Measurements from ENCODE around the gene PPP1R37.
"Not testable (repeated sequence)": the region's sequence is repeated elsewhere in the genome, so short reads cannot be mapped to it uniquely, and the experiment has no call there.

Gene PPP1R37

DNA sequence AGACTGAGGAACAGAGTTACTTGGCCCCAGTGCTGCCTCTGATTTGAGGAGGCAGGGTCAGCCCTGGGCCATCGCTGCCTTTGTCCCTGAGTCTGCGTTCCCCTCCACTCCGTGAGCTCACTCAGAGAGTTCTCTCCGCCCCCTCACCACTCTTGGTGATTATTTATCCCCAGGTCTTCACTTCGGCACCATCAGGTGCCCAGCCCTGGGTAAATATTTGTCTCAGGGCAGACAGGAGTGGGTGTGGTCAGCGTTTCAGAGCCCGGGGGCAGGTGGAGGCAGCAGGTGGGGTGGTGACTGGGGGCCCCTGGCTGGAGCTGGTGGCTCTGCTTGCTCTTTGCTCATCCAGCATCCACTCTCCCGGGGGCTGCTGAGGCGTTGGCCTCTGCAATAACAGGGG, 20.6 kb downstream of the PPP1R37 start:
- peak overlapping the region; percentile 71 for H3K27ac ChIP-seq
- TF ChIP-seq, protein P1, sequence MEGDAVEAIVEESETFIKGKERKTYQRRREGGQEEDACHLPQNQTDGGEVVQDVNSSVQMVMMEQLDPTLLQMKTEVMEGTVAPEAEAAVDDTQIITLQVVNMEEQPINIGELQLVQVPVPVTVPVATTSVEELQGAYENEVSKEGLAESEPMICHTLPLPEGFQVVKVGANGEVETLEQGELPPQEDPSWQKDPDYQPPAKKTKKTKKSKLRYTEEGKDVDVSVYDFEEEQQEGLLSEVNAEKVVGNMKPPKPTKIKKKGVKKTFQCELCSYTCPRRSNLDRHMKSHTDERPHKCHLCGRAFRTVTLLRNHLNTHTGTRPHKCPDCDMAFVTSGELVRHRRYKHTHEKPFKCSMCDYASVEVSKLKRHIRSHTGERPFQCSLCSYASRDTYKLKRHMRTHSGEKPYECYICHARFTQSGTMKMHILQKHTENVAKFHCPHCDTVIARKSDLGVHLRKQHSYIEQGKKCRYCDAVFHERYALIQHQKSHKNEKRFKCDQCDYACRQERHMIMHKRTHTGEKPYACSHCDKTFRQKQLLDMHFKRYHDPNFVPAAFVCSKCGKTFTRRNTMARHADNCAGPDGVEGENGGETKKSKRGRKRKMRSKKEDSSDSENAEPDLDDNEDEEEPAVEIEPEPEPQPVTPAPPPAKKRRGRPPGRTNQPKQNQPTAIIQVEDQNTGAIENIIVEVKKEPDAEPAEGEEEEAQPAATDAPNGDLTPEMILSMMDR (conservative IDR thresholded peaks at IDR 0.05) = no peak

- TF ChIP-seq, protein P1 (conservative IDR thresholded peaks at IDR 0.05) = no peak
- peak overlapping the region; percentile 71 for H3K27ac ChIP-seq
These were observed 21.1 kb downstream of the PPP1R37 start for GRCh38 chr19:45114116-45114515.

GRCh38 chr19:45115809-45116615, 23.0 kb downstream of the PPP1R37 start:
- H3K27ac ChIP-seq = no peak overlapping the region
- TF ChIP-seq, protein P1 (conservative IDR thresholded peaks at IDR 0.05) = no peak

- TF ChIP-seq, protein P1 (conservative IDR thresholded peaks at IDR 0.05) = no peak
- H3K27ac ChIP-seq = 0 out of 2 replicates have a peak overlapping the region, but pooled peaks have one; percentile 16
These were observed 24.2 kb downstream of the PPP1R37 start for GRCh38 chr19:45117167-45117594.

- TF ChIP-seq, protein P1 (conservative IDR thresholded peaks at IDR 0.05) = no peak
- 0 out of 2 replicates have a peak overlapping the region, but pooled peaks have one; percentile 16 for H3K27ac ChIP-seq
These were observed 24.7 kb downstream of the PPP1R37 start for GRCh38 chr19:45117671-45118070.

GRCh38 chr19:45118106-45118505, 25.1 kb downstream of the PPP1R37 start:
- TF ChIP-seq, protein P1 (conservative IDR thresholded peaks at IDR 0.05) = no peak
- H3K27ac ChIP-seq = 0 out of 2 replicates have a peak overlapping the region, but pooled peaks have one; percentile 16

GRCh38 chr19:45118591-45119355, 25.8 kb downstream of the PPP1R37 start:
- H3K27ac ChIP-seq = not testable (repeated sequence)

Measured in VCaP (cell line).